RWPE1 (cell line): ENCODE data around the gene TRIM24.

Experiments
- CTCF ChIA-PET: fragments of 350-600 bp; sonication (Branson Sonifier 250); formaldehyde crosslinking; extraction: SDS; loops from one replicate; lab custom pipeline; 2021; lab: Yijun Ruan, JAX
- POLR2A ChIA-PET: fragments of 400-600 bp; formaldehyde crosslinking; extraction: SDS; loops from one replicate; lab custom pipeline; 2020; ENCODE audit warnings: antibody characterized with exemption; ENCODE audit not compliant: low non-redundant PET; lab: Yijun Ruan, JAX
- DNase-seq: peaks from one replicate; pipeline ENCODE4 v3.0.0; 2012; ENCODE audit warnings: low spot score
- H3K27ac ChIP-seq: fragments of 450-650 bp; 2 replicates; pipeline ENCODE4 v1.5.1; 2017
- TF ChIP-seq, protein P1 (sequence below): fragments of 450-650 bp; conservative IDR thresholded peaks from 2 replicates; pipeline ENCODE4 v1.5.1; 2017; ENCODE audit warnings: low read depth, mild to moderate bottlenecking

TRIM24 gene

GRCh38 chr7:138442822-138443221, 17.2 kb upstream of the TRIM24 start:
- ChIA-PET POLR2A (no interaction called here), CTCF (no interaction called here)
- TF ChIP-seq, protein P1, sequence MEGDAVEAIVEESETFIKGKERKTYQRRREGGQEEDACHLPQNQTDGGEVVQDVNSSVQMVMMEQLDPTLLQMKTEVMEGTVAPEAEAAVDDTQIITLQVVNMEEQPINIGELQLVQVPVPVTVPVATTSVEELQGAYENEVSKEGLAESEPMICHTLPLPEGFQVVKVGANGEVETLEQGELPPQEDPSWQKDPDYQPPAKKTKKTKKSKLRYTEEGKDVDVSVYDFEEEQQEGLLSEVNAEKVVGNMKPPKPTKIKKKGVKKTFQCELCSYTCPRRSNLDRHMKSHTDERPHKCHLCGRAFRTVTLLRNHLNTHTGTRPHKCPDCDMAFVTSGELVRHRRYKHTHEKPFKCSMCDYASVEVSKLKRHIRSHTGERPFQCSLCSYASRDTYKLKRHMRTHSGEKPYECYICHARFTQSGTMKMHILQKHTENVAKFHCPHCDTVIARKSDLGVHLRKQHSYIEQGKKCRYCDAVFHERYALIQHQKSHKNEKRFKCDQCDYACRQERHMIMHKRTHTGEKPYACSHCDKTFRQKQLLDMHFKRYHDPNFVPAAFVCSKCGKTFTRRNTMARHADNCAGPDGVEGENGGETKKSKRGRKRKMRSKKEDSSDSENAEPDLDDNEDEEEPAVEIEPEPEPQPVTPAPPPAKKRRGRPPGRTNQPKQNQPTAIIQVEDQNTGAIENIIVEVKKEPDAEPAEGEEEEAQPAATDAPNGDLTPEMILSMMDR = no peak
- H3K27ac ChIP-seq = no peak overlapping the region
- no peak for DNase-seq

GRCh38 chr7:138449580-138449979, 10.5 kb upstream of the TRIM24 start:
- POLR2A ChIA-PET = no interaction called here
- CTCF ChIA-PET = no interaction called here
- TF ChIP-seq, protein P1 = peak; percentile 27
- H3K27ac ChIP-seq = no peak overlapping the region
- no peak for DNase-seq

GRCh38 chr7:138455609-138456008, 4.5 kb upstream of the TRIM24 start:
- no peak for DNase-seq
- ChIA-PET CTCF (no interaction called here), POLR2A (interaction anchor here (0.5 kb wide), 1 partner anchor 69 kb away, joined by 4 read pairs; no protein-coding TSS in a partner anchor)
- H3K27ac ChIP-seq = no peak overlapping the region
- TF ChIP-seq, protein P1 = no peak

- no peak overlapping the region for H3K27ac ChIP-seq
- TF ChIP-seq, protein P1 = no peak
- POLR2A ChIA-PET = no interaction called here
- no peak for DNase-seq
- CTCF ChIA-PET = no interaction called here
These were observed 3.8 kb upstream of the TRIM24 start for GRCh38 chr7:138456220-138456619.

DNA sequence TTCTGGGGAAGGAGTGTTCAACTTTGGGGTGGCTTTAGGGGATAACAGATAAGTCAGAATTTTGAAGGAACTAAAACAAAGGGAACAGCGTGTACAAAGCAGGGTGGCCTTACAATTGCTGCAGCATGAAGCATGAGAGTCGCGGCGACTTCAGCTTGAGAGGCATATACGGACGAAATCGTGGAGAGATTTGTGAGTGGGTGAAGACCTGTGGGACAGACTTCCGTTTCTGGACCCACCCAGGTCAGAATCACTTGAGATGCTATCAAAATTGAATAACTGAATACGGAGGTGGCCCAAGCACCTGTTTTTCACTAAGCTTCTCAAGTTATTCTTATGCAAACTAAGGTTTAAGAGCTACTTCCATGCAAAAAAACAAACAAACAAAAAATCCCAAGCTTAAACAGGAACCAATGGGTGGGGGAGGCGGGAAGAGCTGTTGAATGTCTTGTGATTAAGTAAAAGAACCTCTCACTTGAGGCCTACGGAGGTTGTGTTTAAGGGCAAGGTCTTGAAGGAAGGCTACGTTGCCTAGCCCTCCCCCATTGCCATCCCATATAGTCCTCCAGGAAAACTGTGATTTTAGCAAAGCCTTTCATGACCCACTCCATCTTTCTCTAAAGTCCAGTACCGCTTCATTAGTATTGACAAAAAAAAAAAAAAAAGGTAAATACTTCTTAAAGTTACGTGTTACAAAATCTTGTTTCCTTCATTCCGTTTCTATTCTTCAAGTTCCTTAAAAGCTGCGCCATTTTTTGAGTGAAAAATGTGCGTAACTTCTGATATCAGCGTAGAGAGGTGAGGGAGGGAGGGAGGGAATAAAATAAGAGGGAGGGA, 1.3 kb upstream of the TRIM24 start:
- H3K27ac ChIP-seq = no peak overlapping the region
- TF ChIP-seq, protein P1 = no peak
- ChIA-PET CTCF (interaction anchor here (0.7 kb wide), 1 partner anchor 280 kb away, joined by 4 read pairs; no protein-coding TSS in a partner anchor), POLR2A (no interaction called here)
- DNase-seq = no peak

DNA sequence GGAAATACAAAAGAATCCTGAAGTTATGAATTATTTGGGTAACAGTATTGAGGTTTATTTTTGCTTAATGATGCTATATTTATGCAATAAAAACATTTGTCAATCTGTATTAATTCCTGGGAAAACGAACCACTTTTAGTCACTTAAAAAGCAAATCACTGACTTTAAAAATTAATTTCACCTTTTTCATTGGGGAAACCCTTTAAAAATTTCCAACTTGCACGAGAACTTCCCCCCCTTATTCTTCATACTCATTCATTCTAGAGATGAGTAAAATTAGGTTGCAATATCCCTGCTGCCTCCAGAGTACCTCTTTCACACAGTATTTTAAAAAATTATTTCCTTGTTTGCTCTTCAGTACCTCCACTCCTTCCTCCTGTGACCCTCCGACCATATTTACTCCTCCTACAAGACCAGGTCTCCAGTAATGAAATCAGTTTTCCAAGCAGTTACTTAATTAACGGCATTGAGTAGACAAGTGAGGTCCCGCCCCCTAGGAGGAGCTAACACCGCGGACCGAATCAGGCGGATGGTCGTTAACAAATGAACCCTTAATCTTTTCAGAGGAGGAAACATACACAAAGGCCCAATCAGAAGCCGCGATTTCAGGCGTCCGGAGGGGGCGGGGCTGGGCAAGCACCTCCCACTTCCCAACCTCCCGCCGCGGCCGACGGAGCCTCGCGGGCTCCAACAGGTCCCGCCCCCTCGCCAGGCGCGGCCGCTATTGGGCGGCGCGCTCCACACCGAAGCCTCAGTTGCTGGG, 465 bp upstream of the TRIM24 start:
- TF ChIP-seq, protein P1 = no peak; the same call in 1 of the 2 replicates
- no peak for DNase-seq
- peak overlapping the region; percentile 97 for H3K27ac ChIP-seq
- POLR2A ChIA-PET = no interaction called here
- CTCF ChIA-PET = no interaction called here
